GM19239 (cell line): ENCODE measurements around the gene RNF11.

Source experiments
- DNase-seq: peaks from one replicate; pipeline ENCODE4 v3.0.0; 2011; ENCODE audit warnings: low spot score; ENCODE audit not compliant: insufficient read length
- FAIRE-seq: peaks from 2 replicates; lab custom pipeline; 2011; peaks lifted over from hg19 to GRCh38; lab: Jason Lieb, UNC

Gene RNF11

GRCh38 chr1:51308636-51309035, 72.6 kb downstream of the RNF11 start:
- FAIRE-seq = no peak
- DNase-seq = no peak

DNA sequence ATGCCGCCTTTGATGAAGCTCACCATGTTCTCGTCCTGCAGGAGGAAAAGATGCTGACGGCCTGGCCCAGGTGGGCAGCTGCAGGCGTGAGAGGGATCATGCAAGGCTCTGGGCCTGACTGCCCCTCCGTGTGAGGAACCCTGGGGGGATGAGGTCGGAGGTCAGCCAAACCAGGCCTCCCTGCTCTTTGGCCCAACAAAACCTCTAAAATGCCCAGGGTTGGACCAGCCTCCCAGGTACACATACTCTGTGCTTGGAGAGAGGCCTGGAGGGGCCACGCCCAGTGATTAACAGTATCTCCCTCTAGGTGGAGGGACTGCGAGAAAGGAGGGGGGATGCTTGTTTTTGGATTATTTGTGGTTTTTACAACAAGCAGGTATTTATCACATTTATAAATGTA, 73.2 kb downstream of the RNF11 start:
- no peak for DNase-seq
- no peak for FAIRE-seq

DNA sequence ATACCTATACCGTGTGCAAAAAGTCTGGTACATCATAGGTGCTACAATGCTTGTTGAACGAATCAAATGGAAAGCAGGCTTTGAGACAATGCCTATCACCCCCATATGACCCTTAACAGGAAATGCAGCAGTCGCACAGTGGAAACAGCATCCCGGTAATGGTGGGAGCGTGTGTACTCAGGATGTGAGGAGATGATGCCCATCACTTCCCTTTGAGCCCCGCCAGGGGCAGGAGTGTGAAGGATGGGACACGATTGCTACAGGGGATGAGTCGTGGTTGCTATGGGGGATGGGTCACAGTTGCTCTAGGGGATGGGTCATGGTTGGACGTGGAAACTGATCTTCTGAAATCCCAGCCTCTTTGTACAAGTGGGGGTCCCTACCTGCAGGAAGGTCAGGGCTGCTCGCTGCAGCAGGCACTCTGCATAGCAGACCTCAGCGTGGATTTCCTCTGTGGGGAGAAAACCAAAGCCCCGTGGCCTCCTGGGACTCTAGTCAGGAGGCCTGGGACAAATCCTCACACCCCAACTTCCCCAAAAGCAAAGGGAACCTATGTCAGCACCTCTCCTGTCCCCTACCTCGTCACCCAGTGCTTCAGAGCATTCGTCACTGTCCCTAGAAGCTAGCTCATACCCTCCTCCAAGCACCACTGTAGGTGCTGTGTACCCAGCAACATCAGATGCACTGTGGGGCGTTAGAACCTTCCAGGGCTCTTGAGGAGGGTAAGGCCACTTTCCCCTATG, 75.0 kb downstream of the RNF11 start:
- DNase-seq (no peak), FAIRE-seq (no peak)

GRCh38 chr1:51311826-51312225, 75.8 kb downstream of the RNF11 start:
- FAIRE-seq (no peak), DNase-seq (no peak)

- no peak for FAIRE-seq
- no peak for DNase-seq
Observed at GRCh38 chr1:51312718-51313117, 76.6 kb downstream of the RNF11 start.

DNA sequence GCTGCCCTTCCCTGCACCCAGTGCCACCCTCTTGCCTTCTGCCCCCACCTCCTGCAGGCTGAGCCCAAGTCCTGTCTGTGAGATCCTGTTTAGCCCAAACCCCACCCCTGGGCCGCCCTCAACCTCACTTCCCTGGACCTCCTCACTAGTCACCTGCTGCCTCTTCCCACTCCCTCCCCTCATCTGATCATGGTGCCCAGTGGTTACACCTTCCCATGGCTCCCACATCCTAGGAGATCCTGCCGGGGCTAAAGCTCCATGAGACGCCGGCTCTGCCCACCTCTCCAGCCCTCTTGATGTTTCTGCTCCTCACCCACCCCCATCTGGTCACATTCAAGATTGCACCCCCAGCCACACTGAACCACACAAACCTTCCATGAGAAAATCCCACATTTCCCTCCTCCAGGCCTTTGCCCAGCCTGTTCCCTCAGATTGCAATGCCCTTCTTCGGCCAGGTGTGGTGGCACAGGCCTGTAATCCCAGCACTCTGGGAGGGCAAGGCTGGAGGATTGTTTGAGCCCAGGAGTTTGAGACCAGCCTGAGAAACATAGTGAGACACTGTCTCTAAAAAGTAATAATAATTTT, 77.3 kb downstream of the RNF11 start:
- no peak for FAIRE-seq
- DNase-seq = no peak

DNA sequence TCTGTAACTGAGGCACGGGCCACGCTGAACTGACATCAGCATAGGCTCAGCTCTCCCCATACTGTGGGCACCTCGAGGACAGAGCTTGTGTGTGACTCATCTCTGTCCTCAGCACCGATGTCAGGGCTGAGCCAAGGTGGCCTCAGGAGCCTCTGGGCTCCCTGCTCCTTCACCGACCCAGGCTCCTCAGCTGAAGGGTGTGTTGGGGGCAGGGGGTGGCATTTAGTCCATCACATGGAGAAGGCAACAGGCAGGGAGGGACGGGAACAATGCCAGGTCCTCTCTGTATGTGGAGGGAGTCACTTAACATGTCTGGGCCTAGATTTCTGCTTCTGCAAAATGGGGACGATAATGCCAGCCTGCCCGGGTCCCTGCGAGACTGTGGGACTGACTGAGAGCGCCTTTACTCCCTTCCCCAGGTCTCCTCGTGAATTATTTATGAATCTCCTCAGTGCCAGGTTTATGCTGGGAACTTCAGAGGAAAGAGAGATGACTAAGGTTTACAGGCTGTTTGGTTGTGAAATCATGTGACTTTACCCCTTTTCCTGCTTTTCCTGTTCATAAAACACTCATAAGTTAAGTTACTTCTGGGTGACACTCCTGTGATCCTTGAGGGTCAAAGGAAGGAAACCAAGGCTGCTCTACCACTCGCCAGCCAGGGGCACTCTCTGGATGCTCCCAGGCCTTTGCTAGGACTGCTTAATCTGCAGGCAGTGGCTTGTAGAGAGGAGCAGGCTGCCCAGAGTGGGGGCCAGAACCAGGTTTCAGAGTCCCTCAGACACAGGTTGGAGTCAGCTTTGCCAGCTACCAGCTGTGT, 78.1 kb downstream of the RNF11 start:
- FAIRE-seq = no peak
- no peak for DNase-seq

- FAIRE-seq (no peak), DNase-seq (no peak)
Observed at GRCh38 chr1:51314974-51315373, 78.9 kb downstream of the RNF11 start.

DNA sequence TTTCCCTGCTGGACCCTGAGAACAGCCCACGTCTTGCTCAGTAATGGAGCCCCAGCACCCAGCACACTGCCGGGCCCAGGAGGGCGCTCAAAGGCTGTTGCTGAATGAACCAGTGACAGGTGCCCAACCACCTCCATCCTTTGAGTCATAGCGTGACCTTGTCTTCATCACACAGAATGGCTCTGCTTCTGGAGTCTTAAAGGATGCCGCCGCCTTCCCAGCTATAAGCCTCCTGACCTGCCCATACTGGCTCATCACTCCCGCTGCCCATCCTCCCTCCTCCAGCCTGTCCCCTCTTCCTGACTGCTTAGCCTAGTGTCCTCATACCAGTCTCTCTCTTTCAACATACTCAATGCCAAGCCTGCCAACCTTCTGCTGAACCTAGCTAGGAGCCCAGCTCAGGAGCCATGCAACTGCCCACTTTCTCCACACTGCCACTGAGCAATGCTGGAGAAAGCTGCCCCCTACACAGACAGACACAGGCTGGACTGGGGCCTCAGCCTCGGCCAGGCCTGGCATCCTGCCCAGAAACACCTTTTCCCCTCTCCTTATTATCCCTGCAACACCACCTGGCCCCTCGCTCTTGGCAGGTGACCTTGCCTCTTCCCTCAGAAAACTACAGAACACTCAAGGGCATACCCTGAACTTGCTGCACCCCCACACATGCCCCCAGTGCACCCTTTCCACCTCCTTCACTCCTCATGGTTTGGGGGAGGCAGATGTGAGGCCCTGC, 80.2 kb downstream of the RNF11 start:
- no peak for DNase-seq

GRCh38 chr1:51316846-51317120, 80.7 kb downstream of the RNF11 start:
- FAIRE-seq (no peak), DNase-seq (no peak)

More for the DNA sequence above, 80.2 kb downstream of the RNF11 start:
- FAIRE-seq = no peak

DNA sequence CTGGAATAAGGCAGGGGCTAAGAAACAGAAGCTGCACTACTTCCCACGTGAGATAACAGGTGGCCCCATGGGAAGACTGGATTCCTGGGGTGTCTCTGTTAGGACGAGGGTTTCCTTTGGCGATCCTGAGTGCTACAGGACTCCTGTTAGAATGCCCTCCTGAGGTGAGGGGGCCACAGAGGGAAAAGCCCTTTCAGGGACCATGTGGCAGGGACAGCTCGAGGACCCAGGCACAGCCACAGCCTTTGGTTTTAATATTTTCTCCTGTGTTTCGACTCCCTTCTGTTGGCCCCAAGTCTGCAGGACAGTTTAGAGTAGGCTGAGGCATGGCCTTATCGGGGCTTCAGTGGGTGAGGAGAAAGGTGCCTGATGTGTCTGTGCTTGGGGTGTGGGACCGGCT, 81.7 kb downstream of the RNF11 start:
- no peak for DNase-seq
- no peak for FAIRE-seq

- FAIRE-seq = no peak
- no peak for DNase-seq
Observed at GRCh38 chr1:51320967-51321923, 85.2 kb downstream of the RNF11 start.

- DNase-seq = no peak
- no peak for FAIRE-seq
Observed at GRCh38 chr1:51321924-51322280, 85.8 kb downstream of the RNF11 start.

DNA sequence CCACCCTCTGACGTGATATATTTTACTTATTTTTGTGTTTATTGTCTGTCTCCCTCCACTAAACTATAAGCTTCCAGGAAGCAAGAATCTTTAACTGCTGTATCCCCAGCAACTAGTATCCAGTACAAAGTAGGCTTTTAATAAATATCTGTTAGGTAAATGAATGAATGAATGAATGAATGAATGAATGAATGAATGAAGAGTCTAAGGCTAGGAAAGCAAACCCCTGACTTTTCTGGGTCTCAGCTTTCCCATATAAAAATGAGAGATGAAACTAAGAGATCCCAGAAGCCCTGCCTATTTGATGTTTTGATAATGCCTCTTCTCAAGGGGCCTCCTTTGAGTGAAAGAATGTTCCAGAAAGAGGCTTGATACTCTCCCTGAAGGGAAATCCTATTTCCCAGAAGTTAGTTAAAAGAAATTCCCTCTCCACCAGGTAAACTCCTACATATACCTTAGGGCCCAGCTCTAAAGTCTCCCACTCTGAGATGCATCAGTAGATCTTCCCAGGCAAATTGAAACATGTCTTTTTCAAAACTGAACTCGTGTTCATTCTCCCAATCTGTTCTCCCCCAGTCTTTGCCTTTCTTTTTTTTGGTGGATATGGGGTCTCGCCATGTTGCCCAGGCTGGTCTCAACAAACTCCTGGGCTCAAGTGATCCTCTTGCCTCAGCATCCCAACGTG, 86.5 kb downstream of the RNF11 start:
- FAIRE-seq = no peak

More for the DNA sequence above, 86.5 kb downstream of the RNF11 start:
- DNase-seq = no peak
